ENCODE results near the gene APP. TPM values are rescaled to one million over a fixed set of nuclear protein-coding genes. Genes with fewer than 3 reads are reported as not detected.

Gene APP
- total RNA-seq, 1 experiment from 2014 or later = 560 TPM

GRCh38 chr21:26170471-26171257, at the start of gene APP (continued):
- TF ChIP-seq HMGXB4 (CRISPR knock-in tag; IDR thresholded peaks at IDR 0.05) (peak; percentile 98), EMX1 (CRISPR knock-in tag; IDR thresholded peaks at IDR 0.05) (no peak), TEAD4 (CRISPR knock-in tag; IDR thresholded peaks at IDR 0.05) (peak; percentile 54; the same call in 1 of the 2 replicates), MYBL2 (CRISPR knock-in tag; IDR thresholded peaks at IDR 0.05) (peak; percentile 31; the same call in 1 of the 2 replicates), ZNF317 (CRISPR knock-in tag; IDR thresholded peaks at IDR 0.05; ENCODE audit: borderline replicate concordance, low read depth) (no peak; the same call in 1 of the 2 replicates), ZNF138 (CRISPR knock-in tag; conservative IDR thresholded peaks at IDR 0.05) (no peak), CDX4 (CRISPR knock-in tag; IDR thresholded peaks at IDR 0.05; ENCODE audit: borderline replicate concordance) (no peak), NR3C1 (CRISPR knock-in tag; conservative IDR thresholded peaks at IDR 0.05; ENCODE audit: low read depth) (no peak; the same call in 1 of the 2 replicates), PRDM15 (CRISPR knock-in tag; IDR thresholded peaks at IDR 0.05) (no peak), ZSCAN18 (CRISPR knock-in tag; IDR thresholded peaks at IDR 0.05) (no peak), CTCF (IDR thresholded peaks at IDR 0.05) (peak; percentile 97), E2F5 (CRISPR knock-in tag; IDR thresholded peaks at IDR 0.05) (peak; percentile 62; the same call in 1 of the 2 replicates), PRRX2 (CRISPR knock-in tag; IDR thresholded peaks at IDR 0.05) (no peak), KAT7 (CRISPR knock-in tag; IDR thresholded peaks at IDR 0.05; ENCODE audit: borderline replicate concordance) (peak; percentile 42; the same call in 1 of the 2 replicates), CBFB (CRISPR knock-in tag; IDR thresholded peaks at IDR 0.05; ENCODE audit: low read depth) (no peak), NFE2L1 (CRISPR knock-in tag; IDR thresholded peaks at IDR 0.05) (no peak), FOXP1 (CRISPR knock-in tag; IDR thresholded peaks at IDR 0.05; ENCODE audit: borderline replicate concordance) (peak; percentile 90; the same call in 1 of the 2 replicates), MLX (CRISPR knock-in tag; IDR thresholded peaks at IDR 0.05) (no peak), ELF4 (CRISPR knock-in tag; IDR thresholded peaks at IDR 0.05; ENCODE audit: low read depth) (no peak), ZNF281 (CRISPR knock-in tag; IDR thresholded peaks at IDR 0.05) (no peak), MAX (CRISPR knock-in tag; IDR thresholded peaks at IDR 0.05) (peak; percentile 81; the same call in 1 of the 2 replicates), IRF1 (CRISPR knock-in tag; IDR thresholded peaks at IDR 0.05) (no peak)
